SK-N-SH treated with all-trans-retinoic acid at 6 μM for 48 hours (cell line): ENCODE results near the gene NFIX.

ENCODE experiments used
- ATAC-seq: fragments of 200-7000 bp; cut with Tn5 transposase; 3 replicates; pipeline ENCODE4 v1.9.1; 2020; ENCODE audit warnings: mild to moderate bottlenecking, moderate library complexity
- ARNTL ChIP-seq: fragments of 450-650 bp; formaldehyde crosslinking; IDR thresholded peaks from 2 replicates; pipeline ENCODE4 v1.5.0; 2020; ENCODE audit warnings: low read depth, mild to moderate bottlenecking, moderate library complexity, borderline replicate concordance
- BACH2 ChIP-seq: fragments of 250-450 bp; sonication (Bioruptor Pico); IDR thresholded peaks from 2 replicates; pipeline ENCODE4 v1.9.0; 2021; ENCODE audit warnings: mild to moderate bottlenecking, borderline replicate concordance
- CSDC2 ChIP-seq: fragments of 250-450 bp; sonication (Bioruptor Pico); IDR thresholded peaks from 2 replicates; pipeline ENCODE4 v1.5.0; 2020; ENCODE audit warnings: mild to moderate bottlenecking, moderate library complexity
- ESRRG ChIP-seq: fragments of 250-450 bp; sonication (Bioruptor Pico); IDR thresholded peaks from 2 replicates; pipeline ENCODE4 v1.6.1; 2021; ENCODE audit warnings: mild to moderate bottlenecking
- GLIS3 ChIP-seq: fragments of 250-450 bp; sonication (Bioruptor Pico); IDR thresholded peaks from 2 replicates; pipeline ENCODE4 v1.5.0; 2020; ENCODE audit warnings: mild to moderate bottlenecking, moderate library complexity
- ISL1 ChIP-seq: fragments of 250-450 bp; sonication (Bioruptor Pico); IDR thresholded peaks from 2 replicates; pipeline ENCODE4 v2.1.2; 2022; ENCODE audit warnings: mild to moderate bottlenecking, moderate library complexity
- OSR1 ChIP-seq: fragments of 250-450 bp; sonication (Bioruptor Pico); IDR thresholded peaks from 2 replicates; pipeline ENCODE4 v1.8.0; 2022; ENCODE audit warnings: moderate library complexity, mild to moderate bottlenecking, inconsistent platforms
- PPARA ChIP-seq: fragments of 250-450 bp; sonication (Bioruptor Pico); IDR thresholded peaks from 2 replicates; pipeline ENCODE4 v1.5.0; 2020; ENCODE audit warnings: mild to moderate bottlenecking, borderline replicate concordance
- RARB ChIP-seq: fragments of 250-450 bp; sonication (Bioruptor Pico); IDR thresholded peaks from 2 replicates; pipeline ENCODE4 v1.8.0; 2021; ENCODE audit warnings: mild to moderate bottlenecking, moderate library complexity
- SNAI2 ChIP-seq: fragments of 250-450 bp; sonication (Bioruptor Pico); IDR thresholded peaks from 2 replicates; pipeline ENCODE4 v1.5.0; 2020; ENCODE audit warnings: mild to moderate bottlenecking, moderate library complexity
- TCF4 ChIP-seq: fragments of 250-450 bp; sonication (Bioruptor Pico); IDR thresholded peaks from 2 replicates; pipeline ENCODE4 v1.8.0; 2021; ENCODE audit warnings: mild to moderate bottlenecking, moderate library complexity, borderline replicate concordance
- ZC3H10 ChIP-seq: fragments of 250-450 bp; sonication (Bioruptor Pico); IDR thresholded peaks from 2 replicates; pipeline ENCODE4 v1.5.1; 2021; ENCODE audit warnings: mild to moderate bottlenecking, moderate library complexity
- ZFP3 ChIP-seq: fragments of 250-450 bp; sonication (Bioruptor Pico); IDR thresholded peaks from 2 replicates; pipeline ENCODE4 v1.5.0; 2020; ENCODE audit warnings: mild to moderate bottlenecking, moderate library complexity
- ZFP30 ChIP-seq: fragments of 450-650 bp; formaldehyde crosslinking; IDR thresholded peaks from 2 replicates; pipeline ENCODE4 v1.5.0; 2022; ENCODE audit warnings: mild to moderate bottlenecking, moderate library complexity
- ZNF565 ChIP-seq: fragments of 450-650 bp; formaldehyde crosslinking; conservative IDR thresholded peaks from 2 replicates; pipeline ENCODE4 v1.5.0; 2020; ENCODE audit warnings: low read depth, mild to moderate bottlenecking, moderate library complexity
- ZNF70 ChIP-seq: fragments of 450-650 bp; formaldehyde crosslinking; IDR thresholded peaks from 2 replicates; pipeline ENCODE4 v1.5.0; 2020; ENCODE audit warnings: mild to moderate bottlenecking, moderate library complexity
- ZNF8 ChIP-seq: fragments of 450-650 bp; formaldehyde crosslinking; IDR thresholded peaks from 2 replicates; pipeline ENCODE4 v1.5.0; 2020; ENCODE audit warnings: mild to moderate bottlenecking, moderate library complexity
- TF ChIP-seq, protein P1 (sequence below): fragments of 250-450 bp; sonication (Bioruptor Pico); IDR thresholded peaks from 2 replicates; pipeline ENCODE4 v1.5.0; 2020; ENCODE audit warnings: mild to moderate bottlenecking, moderate library complexity
- TF ChIP-seq, protein P2 (sequence below): fragments of 250-450 bp; sonication (Bioruptor Pico); IDR thresholded peaks from 2 replicates; pipeline ENCODE4 v1.5.1; 2020; ENCODE audit warnings: low read depth, mild to moderate bottlenecking, moderate library complexity
- TF ChIP-seq, protein P3 (sequence below): fragments of 250-450 bp; sonication (Bioruptor Pico); IDR thresholded peaks from 2 replicates; pipeline ENCODE4 v1.5.1; 2021; ENCODE audit warnings: mild to moderate bottlenecking, moderate library complexity
- TF ChIP-seq, protein P4 (sequence below): fragments of 250-450 bp; sonication (Bioruptor Pico); IDR thresholded peaks from 2 replicates; pipeline ENCODE4 v1.8.0; 2021; ENCODE audit warnings: low read depth, mild to moderate bottlenecking, moderate library complexity, borderline replicate concordance

Gene NFIX

DNA sequence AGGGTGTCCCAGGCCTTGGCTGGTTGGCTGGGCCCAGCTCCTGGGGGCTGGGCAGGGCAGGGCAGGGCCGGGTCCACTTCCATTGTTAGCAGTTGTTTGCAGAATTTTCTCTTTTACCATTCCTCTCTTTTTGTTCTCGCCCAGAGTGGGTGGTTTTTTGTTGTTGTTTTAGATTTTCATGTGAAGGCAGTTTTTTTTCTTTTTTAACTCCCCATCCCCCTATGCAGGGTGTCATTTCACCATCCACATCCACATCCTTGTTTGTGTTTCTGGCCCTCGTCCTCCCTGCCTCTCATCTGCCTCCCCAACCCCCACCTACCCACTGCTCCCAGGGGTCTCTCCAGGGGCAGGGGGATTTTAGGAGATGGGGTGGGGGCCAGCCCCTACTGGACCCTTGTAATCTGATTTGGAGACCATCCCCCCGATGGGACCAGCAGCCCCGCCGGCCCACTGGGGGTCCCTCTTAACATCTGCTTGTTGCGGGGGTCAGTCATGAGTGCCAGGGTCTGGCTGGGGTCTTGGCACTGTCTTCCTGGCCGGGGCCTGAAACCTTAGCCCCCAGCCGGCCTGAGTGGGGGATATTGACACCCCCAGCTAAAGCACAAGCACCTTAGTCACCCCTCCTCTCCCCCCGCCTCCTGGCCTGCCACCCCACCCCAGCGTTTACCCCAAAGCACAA lies 144.5 kb downstream of the NFIX start:
- TF ChIP-seq, protein P1, sequence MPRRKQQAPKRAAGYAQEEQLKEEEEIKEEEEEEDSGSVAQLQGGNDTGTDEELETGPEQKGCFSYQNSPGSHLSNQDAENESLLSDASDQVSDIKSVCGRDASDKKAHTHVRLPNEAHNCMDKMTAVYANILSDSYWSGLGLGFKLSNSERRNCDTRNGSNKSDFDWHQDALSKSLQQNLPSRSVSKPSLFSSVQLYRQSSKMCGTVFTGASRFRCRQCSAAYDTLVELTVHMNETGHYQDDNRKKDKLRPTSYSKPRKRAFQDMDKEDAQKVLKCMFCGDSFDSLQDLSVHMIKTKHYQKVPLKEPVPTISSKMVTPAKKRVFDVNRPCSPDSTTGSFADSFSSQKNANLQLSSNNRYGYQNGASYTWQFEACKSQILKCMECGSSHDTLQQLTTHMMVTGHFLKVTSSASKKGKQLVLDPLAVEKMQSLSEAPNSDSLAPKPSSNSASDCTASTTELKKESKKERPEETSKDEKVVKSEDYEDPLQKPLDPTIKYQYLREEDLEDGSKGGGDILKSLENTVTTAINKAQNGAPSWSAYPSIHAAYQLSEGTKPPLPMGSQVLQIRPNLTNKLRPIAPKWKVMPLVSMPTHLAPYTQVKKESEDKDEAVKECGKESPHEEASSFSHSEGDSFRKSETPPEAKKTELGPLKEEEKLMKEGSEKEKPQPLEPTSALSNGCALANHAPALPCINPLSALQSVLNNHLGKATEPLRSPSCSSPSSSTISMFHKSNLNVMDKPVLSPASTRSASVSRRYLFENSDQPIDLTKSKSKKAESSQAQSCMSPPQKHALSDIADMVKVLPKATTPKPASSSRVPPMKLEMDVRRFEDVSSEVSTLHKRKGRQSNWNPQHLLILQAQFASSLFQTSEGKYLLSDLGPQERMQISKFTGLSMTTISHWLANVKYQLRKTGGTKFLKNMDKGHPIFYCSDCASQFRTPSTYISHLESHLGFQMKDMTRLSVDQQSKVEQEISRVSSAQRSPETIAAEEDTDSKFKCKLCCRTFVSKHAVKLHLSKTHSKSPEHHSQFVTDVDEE: no peak
- TF ChIP-seq ISL1 (CRISPR knock-in tag) (no peak), ZNF70 (CRISPR knock-in tag) (no peak), ZFP3 (CRISPR knock-in tag) (no peak), CSDC2 (CRISPR knock-in tag) (no peak), ARNTL (CRISPR knock-in tag) (no peak), SNAI2 (CRISPR knock-in tag) (no peak), ZNF565 (CRISPR knock-in tag) (no peak), BACH2 (CRISPR knock-in tag) (no peak), ZNF8 (CRISPR knock-in tag) (no peak), ZC3H10 (CRISPR knock-in tag) (no peak)
- TF ChIP-seq, protein P2, sequence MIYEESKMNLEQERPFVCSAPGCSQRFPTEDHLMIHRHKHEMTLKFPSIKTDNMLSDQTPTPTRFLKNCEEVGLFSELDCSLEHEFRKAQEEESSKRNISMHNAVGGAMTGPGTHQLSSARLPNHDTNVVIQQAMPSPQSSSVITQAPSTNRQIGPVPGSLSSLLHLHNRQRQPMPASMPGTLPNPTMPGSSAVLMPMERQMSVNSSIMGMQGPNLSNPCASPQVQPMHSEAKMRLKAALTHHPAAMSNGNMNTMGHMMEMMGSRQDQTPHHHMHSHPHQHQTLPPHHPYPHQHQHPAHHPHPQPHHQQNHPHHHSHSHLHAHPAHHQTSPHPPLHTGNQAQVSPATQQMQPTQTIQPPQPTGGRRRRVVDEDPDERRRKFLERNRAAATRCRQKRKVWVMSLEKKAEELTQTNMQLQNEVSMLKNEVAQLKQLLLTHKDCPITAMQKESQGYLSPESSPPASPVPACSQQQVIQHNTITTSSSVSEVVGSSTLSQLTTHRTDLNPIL (CRISPR knock-in tag): no peak
- TF ChIP-seq, protein P3, sequence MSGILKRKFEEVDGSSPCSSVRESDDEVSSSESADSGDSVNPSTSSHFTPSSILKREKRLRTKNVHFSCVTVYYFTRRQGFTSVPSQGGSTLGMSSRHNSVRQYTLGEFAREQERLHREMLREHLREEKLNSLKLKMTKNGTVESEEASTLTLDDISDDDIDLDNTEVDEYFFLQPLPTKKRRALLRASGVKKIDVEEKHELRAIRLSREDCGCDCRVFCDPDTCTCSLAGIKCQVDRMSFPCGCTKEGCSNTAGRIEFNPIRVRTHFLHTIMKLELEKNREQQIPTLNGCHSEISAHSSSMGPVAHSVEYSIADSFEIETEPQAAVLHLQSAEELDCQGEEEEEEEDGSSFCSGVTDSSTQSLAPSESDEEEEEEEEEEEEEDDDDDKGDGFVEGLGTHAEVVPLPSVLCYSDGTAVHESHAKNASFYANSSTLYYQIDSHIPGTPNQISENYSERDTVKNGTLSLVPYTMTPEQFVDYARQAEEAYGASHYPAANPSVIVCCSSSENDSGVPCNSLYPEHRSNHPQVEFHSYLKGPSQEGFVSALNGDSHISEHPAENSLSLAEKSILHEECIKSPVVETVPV (CRISPR knock-in tag): no peak
- no peak for ATAC-seq

DNA sequence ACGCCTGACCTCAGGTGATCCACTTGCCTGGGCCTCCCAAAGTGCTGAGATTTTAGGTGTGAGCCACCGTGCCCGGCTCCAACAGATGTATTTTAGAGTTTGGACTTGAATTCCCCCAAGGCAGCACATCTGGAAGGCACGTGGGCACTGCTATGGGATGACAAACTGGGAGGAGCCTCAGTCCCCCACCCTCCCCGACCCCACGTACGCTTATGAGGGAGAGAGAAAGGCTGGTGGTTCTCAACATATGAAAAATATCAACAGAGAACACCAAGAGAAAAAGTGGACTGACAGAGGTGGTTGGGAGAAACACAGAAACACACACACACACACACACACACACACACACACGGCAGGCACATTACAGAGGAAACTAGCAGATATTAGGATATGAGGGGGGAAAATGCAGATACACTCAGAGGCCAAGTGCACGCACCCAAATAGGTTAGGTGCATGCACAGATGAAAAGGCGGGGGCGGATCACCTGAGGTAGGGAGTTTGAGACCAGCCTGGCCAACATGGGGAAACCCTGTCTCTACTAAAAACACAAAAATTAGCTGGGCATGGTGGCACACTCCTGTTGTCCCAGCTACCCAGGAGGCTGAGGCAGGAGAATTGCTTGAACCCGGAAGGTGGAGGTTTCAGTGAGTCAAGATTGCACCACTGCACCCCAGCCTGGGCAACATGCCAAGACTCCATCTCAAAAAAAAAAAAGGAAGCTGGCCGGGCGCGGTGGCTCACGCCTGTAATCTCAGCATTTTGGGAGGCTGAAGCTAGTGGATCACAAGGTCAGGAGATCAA lies 151.7 kb downstream of the NFIX start:
- TF ChIP-seq, protein P2 (CRISPR knock-in tag): no peak
- TF ChIP-seq PPARA (CRISPR knock-in tag) (no peak), BACH2 (CRISPR knock-in tag) (no peak), TCF4 (CRISPR knock-in tag) (no peak), ZFP3 (CRISPR knock-in tag) (no peak), ARNTL (CRISPR knock-in tag) (no peak), ZFP30 (CRISPR knock-in tag) (no peak), GLIS3 (CRISPR knock-in tag) (no peak), ZNF70 (CRISPR knock-in tag) (no peak), ESRRG (CRISPR knock-in tag) (no peak), ZNF8 (CRISPR knock-in tag) (no peak), RARB (CRISPR knock-in tag) (no peak), OSR1 (no peak), ISL1 (CRISPR knock-in tag) (no peak), ZNF565 (CRISPR knock-in tag) (no peak), ZC3H10 (CRISPR knock-in tag) (no peak), SNAI2 (CRISPR knock-in tag) (no peak)
- TF ChIP-seq, protein P4, sequence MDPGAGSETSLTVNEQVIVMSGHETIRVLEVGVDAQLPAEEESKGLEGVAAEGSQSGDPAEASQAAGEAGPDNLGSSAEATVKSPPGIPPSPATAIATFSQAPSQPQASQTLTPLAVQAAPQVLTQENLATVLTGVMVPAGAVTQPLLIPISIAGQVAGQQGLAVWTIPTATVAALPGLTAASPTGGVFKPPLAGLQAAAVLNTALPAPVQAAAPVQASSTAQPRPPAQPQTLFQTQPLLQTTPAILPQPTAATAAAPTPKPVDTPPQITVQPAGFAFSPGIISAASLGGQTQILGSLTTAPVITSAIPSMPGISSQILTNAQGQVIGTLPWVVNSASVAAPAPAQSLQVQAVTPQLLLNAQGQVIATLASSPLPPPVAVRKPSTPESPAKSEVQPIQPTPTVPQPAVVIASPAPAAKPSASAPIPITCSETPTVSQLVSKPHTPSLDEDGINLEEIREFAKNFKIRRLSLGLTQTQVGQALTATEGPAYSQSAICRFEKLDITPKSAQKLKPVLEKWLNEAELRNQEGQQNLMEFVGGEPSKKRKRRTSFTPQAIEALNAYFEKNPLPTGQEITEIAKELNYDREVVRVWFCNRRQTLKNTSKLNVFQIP: no peak
- TF ChIP-seq, protein P3 (CRISPR knock-in tag): no peak
- no peak for ATAC-seq
